ENCODE data around the gene FIBCD1.
"Not testable (repeated sequence)": the region's sequence is repeated elsewhere in the genome, so short reads cannot be mapped to it uniquely, and the experiment has no call there.

Gene FIBCD1

DNA sequence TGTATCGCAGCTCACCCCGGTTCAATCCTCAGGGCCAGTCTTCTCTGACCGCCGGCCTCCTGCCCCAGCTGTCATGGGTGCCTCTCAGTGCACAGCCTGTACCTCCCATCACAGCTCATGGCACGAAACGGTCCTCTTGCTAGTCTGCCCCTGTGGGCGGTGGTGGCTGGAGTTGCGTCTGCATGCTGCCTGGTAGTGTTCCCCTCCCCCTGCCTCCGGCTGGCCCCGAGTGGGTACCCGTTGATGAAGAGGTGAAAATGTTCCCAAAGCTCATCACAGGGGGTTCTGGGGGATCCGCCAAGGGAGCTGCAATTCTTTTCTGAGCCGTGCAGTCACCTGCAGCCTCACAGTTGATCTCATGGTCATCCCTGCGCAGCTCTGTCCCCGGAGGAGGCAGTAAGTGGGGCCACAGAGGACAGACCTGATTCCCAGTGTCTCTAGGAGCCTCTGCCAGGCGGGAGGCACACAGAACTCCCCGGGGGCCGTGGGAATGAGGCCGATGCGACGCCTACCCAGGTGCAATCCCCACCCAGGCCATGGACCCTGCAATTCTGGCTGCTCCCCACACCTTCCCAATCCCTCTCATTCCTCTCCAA lies 34.7 kb upstream of the FIBCD1 start:
- in situ Hi-C loops (cut with MboI; ENCODE audit: low sequenced_read_pairs): no loop called here

DNA sequence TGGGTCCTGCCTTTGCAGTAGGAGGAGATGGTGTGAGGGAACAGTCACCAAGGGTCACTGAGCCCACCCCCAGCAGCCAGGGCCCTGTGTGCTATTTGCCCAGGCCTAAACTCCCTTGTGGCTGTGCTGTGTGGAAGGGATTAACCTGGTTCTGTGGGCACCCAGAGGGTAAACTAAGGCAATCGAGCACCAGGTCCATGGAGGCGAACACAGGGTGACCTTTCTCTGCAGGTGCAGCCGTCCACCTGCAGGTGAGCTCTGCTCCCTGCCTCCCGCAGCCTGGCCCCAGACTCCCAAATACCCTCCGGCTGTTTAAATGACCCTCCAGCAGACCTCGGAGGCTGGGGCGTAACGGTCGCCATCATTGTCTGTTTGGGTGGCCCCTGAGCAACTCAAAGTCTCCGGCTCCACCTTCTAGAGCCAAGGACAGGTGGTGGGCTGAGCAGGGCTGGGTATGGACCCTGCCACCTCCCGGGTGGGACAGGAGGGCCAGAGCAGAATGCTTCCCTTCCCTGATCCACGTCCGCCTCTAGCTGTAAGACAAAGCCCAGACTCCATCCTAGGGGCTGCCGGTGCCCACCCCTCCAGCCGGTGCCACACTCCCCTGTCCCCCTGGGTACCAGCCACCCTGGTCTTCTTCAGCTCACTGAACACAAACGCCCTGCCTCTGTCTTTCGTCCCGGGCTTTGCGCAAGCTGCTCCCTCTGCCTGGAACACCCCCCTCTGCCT lies 34.1 kb upstream of the FIBCD1 start:
- in situ Hi-C loops (cut with MboI; ENCODE audit: low sequenced_read_pairs): no loop called here

DNA sequence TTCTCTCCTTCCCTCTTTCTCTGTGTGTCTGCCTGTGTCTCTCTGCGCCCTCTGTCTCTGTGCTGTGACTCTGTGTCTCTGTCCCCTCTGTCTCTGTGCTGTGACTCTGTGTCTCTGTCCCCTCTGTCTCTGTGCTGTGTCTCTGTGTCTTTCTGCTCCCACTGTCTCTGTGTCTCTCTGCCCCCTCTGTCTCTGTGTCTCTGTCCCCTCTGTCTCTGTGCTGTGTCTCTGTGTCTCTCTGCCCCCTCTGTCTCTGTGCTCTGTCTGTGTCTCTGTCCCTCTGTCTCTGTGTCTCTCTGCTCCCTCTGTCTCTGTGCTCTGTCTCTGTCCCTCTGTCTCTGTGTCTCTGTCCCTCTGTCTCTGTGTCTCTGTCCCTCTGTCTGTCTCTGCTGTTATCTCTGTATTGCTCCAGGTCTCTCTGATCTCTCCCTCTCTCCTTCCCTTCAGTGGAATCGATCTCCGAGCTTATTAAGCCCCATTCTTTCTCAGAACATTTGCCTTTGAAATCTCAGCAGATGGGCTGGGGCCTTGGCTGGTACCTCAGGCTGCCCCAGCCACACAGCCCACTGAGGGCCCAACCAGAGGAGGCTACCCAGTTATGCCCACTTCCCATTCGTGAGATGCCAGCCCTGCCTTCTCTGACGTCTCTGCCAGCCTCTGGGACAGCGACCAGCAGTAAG lies 33.4 kb upstream of the FIBCD1 start:
- in situ Hi-C loops (cut with MboI; ENCODE audit: low sequenced_read_pairs): no loop called here

DNA sequence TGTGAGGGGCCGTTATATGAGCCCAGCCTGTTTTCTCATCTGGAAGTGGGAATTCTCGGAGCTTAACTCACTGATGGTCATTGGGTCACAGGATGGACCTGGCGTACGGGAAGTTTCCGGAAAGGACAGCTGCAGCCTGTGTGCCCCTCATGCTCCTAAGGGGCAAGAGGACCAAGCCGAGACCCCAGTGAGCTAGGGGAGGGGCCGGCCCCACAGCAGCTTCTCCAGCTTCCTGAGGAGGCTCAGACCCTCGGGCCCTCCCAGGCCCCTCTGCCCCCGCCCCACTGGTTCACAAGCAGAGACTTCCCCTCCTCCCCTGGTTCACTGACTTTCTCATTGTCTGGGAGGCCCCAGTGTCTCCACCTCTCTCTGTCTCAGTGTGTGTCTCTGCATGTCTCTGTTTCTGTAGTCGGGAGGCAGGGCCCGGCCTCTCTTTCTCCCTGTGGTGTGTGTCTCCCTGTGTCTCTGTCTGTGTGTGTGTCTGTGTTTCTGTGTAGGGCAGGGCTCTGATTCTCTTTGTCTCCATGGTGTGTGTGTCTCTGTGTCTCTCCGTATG lies 32.3 kb upstream of the FIBCD1 start:
- in situ Hi-C loops (cut with MboI; ENCODE audit: low sequenced_read_pairs): no loop called here

DNA sequence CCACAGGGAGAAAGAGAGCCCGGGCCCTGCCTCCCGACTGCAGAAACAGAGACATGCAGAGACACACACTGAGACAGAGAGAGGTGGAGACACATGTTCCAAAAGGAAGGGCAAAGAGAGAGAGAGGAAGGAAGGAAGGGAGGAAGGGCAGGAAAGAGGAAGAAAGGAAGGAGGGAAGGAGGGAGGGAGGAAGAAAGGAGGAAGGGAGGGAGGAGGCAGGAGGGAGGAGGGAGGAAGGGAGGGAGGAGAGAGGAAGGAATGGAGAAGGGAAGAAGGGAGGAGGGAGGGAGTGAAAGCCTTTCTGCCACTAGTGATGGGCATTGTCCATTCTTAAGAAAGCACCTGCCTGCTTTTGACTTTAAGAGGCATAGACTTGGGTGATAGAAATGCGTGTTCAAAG lies 31.8 kb upstream of the FIBCD1 start:
- in situ Hi-C loops (cut with MboI; ENCODE audit: low sequenced_read_pairs): no loop called here

DNA sequence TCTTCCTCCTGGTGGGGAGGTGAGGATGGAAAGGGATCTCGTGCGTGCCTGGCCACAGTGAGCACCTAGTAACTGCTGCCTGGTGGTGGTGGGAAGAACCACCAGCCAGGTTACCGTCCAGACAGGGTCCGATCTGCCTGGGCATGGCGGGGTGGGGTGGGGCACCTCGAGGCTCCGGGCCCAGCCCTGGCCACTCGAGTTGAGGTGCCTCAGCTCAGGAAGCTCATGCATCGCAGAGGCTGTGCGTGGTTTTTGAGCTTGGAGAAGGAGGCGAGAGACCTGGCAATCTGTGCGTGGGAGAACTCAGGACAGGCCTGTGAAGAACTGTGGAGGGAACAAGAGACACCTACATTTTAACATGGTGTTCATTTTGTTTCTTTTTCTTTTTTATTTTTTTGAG lies 31.0 kb upstream of the FIBCD1 start:
- in situ Hi-C loops (cut with MboI; ENCODE audit: low sequenced_read_pairs): no loop called here

DNA sequence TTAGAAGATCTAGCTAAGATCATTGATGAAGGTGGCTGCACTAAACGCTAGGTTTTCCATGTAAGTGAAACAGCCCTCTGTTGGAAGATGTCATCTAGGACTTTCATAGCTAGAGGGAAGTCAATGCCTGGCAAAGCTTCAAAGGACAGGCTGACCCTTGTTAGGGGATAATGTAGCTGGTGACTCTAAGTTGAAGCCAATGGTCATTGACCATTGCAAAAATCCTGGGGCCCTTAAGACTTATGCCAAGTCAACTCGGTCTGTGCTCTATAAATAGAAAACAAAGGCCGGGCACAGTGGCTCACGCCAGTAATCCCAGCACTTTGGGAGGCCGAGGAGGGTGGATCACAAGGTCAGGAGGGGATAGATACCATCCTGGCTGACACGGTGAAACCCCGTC lies 26.6 kb upstream of the FIBCD1 start:
- in situ Hi-C loops (cut with MboI; ENCODE audit: low sequenced_read_pairs): no loop called here

DNA sequence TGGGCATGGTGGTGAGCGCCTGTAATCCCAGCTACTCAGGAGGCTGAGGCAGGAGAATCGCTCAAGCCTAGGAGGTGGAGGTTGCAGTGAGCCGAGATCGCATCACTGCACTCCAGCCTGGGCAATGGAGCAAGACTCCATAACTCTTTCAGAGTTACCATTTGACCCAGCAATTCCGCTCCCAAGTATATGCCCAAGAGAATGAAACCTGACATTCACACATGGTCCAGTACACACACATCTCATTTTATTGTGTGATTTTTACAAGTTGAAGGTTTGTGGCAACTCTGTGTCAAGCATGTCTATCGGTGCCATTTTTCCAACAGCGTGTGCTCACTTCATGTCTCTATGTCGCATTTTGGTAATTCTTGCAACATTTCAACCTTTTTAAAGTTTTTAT lies 24.9 kb upstream of the FIBCD1 start:
- in situ Hi-C loops (cut with MboI; ENCODE audit: low sequenced_read_pairs): no loop called here

DNA sequence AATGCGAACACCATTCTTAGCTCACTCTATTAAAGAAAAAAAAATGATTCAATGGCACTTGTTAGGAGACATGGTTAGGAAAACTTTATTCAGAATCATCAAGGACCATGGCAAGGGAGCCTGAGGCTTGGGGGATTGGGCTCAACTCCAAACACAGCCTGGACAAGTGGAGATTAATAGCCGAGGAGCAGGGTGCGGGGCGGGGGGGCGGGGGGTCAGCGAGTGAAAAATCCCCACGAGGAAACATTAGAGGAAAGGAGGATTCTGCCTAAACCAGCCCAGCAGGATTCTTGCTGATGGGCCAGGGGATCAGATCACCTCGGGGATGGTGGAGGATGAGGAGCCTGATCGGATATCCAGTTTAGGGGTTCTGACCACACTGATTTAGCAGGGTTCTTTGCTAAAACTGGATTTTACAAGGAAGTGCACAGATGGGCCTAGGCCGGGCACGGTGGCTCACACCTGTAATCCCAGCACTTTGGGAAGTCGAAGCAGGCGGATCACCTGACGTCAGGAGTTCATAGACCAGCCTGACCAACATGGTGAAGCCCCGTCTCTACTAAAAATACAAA lies 24.4 kb upstream of the FIBCD1 start:
- in situ Hi-C loops (cut with MboI; ENCODE audit: low sequenced_read_pairs): no loop called here

DNA sequence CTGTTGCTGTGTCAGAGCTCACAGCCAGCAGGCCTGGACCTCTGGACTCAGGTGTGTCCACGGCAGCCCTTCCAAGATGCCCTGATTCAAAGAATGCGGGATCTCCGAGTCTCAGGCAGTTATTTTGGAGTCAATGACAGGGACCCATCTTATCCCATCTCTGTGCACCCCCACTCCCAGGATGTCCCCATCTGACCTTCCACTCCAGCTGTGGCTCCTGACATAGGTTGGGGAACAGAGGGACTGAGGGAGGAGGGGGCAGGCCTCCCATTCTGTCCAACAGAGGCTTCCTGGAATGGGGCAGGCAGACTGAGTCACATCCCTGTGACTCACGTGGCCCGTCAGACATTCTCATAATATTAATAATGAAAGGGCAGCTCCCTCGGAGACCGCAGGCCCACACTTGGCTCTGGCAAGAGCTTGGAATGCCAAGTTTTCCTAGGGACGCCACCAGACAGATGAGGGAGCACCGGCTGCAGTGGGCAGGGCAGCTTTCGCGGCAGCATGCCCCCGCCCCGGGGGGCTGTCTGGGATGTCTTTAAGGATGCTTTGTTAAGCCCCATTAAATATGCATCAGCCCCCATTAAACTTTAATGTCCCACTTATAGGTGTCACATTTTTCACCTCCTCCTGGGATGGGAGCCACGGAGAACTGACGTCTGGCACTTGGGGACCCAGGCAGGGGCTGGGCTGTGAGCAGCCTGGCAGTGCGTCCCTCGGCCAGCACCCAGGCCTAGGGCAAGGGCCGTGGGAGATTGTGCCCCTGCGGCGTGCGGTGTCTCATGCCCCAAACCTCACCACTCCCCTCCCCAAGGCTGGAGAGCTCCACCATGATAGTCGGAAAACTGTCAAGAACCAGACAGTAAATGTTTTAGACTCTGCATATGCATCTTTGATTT lies 23.6 kb upstream of the FIBCD1 start:
- in situ Hi-C loops (cut with MboI; ENCODE audit: low sequenced_read_pairs): no loop called here

DNA sequence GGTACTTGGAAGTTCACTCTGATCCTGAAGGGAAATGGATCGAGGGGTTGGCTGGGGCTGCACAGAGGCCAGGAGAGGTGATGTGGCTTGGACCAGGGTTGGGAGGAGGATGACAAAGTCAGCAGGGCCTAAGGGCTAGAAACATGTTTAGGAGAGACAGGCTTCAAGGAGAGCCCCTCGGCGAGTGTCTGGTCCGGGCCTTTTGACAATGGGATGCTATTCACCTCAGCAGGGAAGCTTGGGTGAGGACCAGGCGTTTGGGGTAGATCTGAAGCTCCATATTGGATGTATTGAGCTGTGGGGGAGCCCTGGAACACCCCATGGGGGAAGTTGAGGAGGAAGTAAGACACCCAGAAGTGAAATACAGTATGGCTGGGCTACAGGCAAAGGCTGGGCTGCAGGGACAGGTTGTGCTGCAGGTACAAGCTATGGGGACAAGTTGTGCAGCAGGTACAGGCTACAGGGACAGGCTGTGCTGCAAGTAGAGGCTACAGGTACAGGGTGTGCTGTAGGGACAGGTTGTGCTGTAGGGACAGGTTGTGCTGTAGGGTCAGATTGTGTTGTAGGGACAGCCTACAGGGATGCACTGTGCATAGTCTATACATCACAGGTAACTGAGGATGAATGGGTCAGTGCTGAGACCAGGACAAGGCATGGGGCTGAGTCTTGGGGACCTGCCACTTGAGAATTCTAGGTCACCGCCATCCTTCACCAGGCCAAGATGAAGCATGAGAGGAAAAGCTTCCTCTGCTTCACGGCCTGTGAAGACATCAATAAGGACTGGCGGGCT lies 22.7 kb upstream of the FIBCD1 start:
- in situ Hi-C loops (cut with MboI; ENCODE audit: low sequenced_read_pairs): no loop called here

DNA sequence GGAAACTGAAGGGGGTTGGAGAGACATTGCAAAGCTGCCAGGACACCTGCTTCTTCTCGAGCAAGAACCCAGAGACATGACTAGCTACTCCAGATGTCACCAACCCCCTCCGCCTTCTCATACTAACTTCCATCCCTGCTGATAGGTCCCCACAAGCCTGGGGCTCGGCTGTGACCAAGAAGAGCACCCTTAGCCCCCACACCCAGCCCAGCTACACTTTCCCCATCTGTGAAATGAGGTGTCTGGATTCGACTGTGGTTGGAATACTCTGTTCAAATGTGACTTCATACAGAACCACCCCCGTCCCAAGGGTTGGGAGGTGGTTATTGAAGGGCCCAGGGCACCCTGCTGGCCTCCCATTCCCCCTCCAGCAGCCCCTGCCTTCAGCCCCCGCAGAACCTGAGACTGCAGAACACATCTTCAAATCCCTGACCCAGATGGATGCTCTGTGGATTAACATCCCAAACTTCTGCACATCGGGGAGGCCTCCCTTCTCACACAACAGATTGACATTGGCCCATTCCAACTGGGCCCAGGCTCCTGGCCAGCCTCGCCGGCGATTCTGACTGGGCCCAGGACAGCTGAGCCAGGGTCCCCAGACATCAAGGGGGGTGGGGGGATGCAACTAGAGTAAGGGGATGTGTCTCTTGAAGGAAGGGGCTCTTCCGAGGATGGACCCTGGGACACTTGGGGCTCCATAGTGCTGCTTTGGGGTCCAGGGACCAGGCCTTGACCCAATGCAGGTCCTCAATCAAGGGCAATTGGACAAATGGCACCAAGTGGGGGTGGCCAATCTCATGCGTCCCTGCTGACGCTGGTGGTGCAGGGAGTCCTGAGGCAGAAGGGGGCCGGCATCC lies 21.7 kb upstream of the FIBCD1 start:
- in situ Hi-C loops (cut with MboI; ENCODE audit: low sequenced_read_pairs): no loop called here

DNA sequence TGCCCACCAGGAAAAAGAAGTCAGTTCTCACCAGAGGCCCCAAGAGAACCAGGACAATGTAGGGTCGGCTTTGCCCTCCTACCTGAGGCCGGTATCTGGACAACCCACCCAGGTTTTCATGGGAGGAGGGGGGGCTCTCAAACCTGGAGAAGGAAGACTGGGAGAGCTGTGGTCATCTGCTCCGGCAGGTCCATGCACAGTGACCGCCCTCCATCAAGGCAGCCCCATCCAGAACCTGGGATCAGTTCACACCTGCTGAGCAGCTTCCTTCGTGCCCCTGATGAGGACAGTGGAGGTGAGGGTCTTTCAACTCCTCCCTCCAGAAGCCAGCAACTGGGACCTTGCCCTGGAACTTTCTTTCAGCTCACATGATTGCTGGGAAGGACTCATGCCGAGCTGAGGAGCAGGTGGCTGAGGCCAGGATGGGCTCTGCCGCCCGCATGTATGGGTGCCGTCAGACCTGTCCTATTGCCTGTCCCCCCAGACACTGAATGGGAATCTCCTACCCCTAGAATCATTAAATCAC lies 20.8 kb upstream of the FIBCD1 start:
- in situ Hi-C loops (cut with MboI; ENCODE audit: low sequenced_read_pairs): no loop called here

DNA sequence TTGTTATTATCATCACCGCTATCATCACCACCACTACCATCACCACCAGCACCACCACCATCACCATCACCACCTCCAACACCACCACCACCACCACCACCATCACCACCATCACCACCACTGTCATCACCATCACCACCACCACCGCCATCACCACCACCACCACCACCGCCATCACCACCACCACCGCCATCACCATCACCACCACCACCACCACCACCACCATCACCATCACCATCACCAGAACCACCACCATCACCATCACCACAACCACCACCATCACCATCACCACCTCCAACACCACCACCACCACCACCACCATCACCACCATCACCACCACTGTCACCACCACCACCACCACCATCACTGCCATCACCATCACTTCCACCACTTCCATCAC lies 19.5 kb upstream of the FIBCD1 start:
- in situ Hi-C loops (cut with MboI; ENCODE audit: low sequenced_read_pairs): not testable (repeated sequence)

DNA sequence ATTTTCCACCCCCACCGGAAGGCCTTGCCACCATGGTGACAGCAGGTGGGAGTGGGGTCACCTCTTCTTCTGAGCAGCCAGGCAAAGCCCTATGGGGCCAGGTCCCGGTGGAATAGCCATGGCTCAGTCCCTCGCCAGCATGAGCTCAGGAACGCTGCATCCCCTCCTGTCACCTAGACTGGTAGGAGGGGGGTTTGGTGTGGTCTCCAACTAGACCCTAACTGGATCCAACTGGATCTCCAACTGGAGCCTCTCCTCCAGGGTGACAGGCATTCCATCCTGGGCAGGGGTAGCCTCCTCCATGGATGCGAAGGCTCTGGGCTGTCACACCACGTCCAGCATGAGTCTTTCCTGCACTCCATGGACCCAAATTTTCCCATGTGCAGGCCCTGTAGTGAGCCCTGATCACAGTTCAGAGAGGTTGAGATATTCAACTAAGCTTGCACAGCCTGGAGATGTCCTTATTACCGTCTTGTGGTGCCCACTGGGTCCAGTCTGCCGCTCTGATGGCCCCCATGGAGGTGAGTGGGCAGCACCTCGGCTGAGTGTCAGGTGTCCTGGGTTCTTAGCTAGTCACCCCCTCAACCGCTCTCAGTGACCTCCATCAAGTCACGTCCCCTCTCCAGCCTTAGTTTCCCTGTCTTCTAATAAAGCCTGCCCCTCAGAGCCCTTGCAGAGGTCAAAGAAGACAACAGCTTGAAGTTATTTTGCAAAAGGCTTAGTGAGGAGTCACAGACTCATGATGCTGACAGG lies 18.6 kb upstream of the FIBCD1 start:
- in situ Hi-C loops (cut with MboI; ENCODE audit: low sequenced_read_pairs): no loop called here

DNA sequence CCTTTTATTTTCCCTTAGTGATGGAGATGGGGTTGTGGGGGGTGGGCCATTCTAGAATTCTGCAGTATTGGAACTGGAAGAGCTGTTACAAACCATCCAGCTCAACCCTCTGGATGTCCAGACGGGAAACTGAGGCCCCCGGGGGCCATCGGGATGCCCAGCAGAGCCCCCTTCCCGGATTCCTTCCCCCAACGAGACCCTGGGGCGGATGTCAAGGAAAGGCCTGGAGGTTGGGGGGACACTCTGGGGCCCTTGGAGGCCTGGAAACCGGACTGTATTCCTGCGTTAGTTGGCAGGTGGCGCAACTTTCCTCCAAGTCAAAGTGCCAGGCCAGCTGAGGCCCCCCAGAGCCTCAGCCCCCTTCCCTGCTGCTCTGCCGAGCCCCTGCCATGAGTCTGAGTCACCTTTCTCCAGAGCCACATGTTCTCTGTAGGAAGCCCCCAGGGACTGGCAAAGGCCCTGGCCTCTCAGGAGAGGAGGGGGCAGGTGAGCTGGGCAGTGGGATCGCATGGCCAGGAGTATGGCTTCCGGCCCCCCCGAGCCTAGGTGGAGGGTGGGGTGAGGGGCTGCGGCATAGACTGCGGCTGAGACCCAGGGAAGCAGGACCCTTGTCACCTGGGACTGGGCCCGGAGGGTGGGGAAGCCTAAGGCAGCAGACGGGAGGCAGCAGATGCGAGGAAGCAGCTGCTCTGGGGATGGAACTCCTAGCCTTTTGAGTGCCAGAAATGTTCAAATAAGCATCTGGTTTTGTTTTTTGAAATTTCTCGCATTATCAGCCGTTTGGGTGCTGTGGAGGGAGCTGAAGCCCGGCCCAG lies 17.8 kb upstream of the FIBCD1 start:
- in situ Hi-C loops (cut with MboI; ENCODE audit: low sequenced_read_pairs): no loop called here

DNA sequence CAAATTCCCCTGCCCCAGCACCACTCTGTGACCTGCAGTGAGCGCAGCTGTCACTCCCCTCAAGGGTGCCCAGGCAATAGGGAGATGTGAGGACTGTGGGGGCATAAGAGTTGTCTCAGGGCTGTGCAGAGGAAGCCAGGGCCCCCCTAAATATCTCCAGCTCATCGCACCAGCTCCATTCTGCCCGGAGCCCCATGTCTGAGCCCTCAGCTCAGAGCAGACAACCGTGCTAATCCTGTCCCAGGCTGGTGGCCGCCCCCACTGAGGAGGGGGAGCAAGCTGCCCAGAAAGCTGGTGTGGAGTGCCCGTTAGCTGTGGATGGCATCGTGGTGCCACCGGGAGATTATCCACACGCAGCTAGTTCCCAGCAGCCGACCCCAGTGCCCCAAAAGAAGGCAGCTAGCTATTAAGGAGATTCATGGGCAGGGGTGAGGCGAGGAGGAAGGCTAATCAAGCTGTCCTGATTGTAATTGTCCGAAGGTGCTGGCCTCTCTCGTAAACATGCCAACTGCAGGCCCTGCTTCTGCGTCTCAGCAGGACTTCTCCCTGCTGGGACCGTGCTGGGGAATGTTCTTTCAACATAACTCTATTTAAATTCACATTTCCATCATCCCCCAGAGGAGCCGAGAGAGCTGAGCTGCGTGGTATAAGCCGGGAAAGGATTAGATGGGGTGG lies 17.0 kb upstream of the FIBCD1 start:
- in situ Hi-C loops (cut with MboI; ENCODE audit: low sequenced_read_pairs): no loop called here
